ENCODE results near the gene PPP1R15A.
"Not testable (repeated sequence)": the region's sequence is repeated elsewhere in the genome, so short reads cannot be mapped to it uniquely, and the experiment has no call there.

The PPP1R15A gene

GRCh38 chr19:48914181-48914580, 42.0 kb downstream of the PPP1R15A start:
- no peak for DNase-seq (ENCODE audit: low read depth in 3 of 3)

- no peak for DNase-seq (ENCODE audit: low read depth in 3 of 3)
Measured at GRCh38 chr19:48915757-48916156, 43.5 kb downstream of the PPP1R15A start.

DNA sequence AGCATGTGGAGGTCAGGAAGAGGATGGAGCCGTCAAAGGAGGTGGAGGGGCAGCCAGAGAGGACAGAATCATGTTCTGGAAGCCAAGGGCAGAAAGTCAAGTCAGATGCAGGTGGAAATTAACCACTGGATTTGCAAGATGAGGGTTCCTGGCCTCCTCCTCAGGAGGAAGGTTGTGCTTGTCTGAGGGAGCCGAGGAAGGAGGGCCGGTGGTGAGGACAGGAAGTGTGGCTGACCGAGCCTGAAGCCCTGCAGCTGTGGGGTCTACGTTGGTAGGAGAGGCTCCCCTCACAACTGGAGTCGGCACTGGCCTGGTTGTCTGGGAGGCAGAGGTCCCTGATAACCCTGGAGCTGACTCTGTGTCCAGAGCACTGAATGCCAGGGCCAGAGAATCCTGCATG, 45.9 kb downstream of the PPP1R15A start:
- DNase-seq (ENCODE audit: low read depth in 3 of 3) = no peak

- DNase-seq (ENCODE audit: low read depth in 3 of 3) = no peak
Measured at GRCh38 chr19:48918801-48919247, 46.6 kb downstream of the PPP1R15A start.

- not testable (repeated sequence) for DNase-seq (ENCODE audit: low read depth in 3 of 3)
Measured at GRCh38 chr19:48919271-48919670, 47.0 kb downstream of the PPP1R15A start.

- no peak for DNase-seq (ENCODE audit: low read depth in 3 of 3)
Measured at GRCh38 chr19:48920949-48921348, 48.7 kb downstream of the PPP1R15A start.

DNA sequence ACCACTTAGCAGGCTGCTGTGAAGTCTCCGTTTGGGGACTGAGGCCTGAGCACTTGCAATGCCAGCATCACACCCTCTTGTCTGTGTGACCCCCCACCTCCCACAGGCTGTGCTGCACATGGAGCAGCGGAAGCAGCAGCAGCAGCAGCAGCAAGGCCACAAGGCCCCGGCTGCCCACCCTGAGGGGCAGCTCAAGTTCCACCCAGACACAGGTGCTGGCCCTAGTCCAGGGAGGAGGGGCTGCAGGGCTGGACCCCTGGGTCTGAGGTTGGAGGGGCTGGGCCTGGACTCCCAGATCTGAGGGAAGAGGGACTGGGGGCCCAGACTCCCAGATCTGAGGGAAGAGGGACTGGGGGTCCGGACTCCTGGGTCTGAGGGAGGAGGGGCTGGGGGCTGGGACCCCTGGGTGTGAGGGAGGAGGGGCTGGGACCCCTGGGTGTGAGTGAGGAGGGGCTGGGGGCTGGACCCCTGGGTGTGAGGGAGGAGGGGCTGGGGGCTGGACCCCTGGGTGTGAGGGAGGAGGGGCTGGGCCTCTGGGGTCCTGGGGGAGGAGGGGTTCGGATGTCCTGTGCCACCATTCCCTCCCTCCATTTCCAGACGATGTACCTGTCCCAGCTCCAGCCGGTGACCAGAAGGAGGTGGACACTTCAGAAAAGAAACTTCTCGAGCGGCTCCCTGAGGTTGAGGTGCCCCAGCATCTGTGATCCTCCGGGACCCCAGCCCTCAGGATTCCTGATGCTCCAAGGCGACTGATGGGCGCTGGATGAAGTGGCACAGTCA, 49.7 kb downstream of the PPP1R15A start:
- no peak for DNase-seq (ENCODE audit: low read depth in 3 of 3)

GRCh38 chr19:48922548-48923490, 50.6 kb downstream of the PPP1R15A start:
- no peak for DNase-seq (ENCODE audit: low read depth in 3 of 3)

GRCh38 chr19:48925240-48925843, 53.1 kb downstream of the PPP1R15A start:
- DNase-seq (ENCODE audit: low read depth in 3 of 3) = no peak

All from stimulated activated CD4-positive, alpha-beta T cell treated with anti-CD3 and anti-CD28 coated beads, TNF-alpha, amount 100 ng/mL, for 4 hours (primary cell).